ENCODE results near the gene SPATA25. TPM values are rescaled to one million over a fixed set of nuclear protein-coding genes. Genes with fewer than 3 reads are reported as not detected.

SPATA25 gene
- total and polyA plus RNA-seq, 2 experiments from 2014 or later, result 0.41 to 5.6 TPM

DNA sequence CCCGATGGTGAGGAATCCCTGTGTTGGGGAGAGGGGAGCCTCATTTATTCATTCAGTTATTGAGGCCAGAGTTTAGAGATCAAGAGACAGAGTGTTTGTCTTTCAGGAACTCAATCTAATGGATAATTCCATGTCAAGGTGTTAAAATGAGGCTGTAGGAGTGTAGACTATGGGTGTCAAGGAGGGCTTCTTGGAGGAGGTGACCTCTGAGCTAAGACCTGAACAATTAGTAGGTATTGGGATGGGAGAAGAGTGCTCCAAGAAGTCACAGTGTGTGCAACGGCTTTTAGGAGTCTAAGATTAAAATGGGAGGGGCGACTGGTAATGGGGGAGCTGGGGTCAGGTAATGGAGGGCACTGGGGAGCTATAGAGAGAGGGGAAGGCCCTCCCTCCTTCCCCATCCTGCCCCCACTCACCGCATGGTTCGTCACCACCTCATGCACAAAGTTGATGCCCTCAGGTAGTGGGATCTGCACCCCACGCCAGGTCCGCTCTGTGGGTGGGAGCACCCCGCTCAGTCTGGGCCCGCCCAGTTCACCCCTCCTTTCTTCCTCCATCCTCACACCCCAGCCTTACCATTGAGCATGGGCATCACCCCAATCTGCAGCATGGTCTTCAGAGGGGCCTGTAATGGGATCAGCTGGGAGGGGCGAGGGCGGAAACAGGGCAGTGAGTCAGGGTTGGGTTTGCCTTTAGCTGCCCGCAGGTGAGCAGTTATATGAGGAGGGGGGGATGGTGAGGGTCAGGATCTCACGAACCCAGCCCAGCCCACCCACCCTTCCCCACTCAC lies 11.8 kb upstream of the SPATA25 start:
- no peaks in the 10 kb centered on the region for H3K9me2 ChIP-seq (replicated peaks; ENCODE audit: insufficient read depth)
- H2AFZ ChIP-seq, result no peak overlapping the region
- no peak overlapping the region for H3K4me3 ChIP-seq
- H3K27me3 ChIP-seq, result no peaks in the 10 kb centered on the region
- no peak overlapping the region for H3K27ac ChIP-seq
- 93% methylated on average over 12 of the region's 13 CpGs for WGBS (ENCODE audit: low lambda C conversion rate, missing lambda C conversion rate)
- DNase-seq (ENCODE audit: low spot score), result no peak
- H3K36me3 ChIP-seq (replicated peaks; ENCODE audit: insufficient read depth, low read depth), result no peaks in the 10 kb centered on the region
- no peaks in the 10 kb centered on the region for H3K4me1 ChIP-seq (ENCODE audit: insufficient read depth)
- no peaks in the 10 kb centered on the region for H3K9me3 ChIP-seq (ENCODE audit: low read depth)
- H3K79me2 ChIP-seq, result peaks cover under 1% of the 10 kb centered on the region
- no peak overlapping the region for H3K4me2 ChIP-seq
- no peak for TF ChIP-seq CTCF (IDR thresholded peaks at IDR 0.05; ENCODE audit: poor library complexity)
- no peak for TF ChIP-seq EZH2phosphoT487 (IDR thresholded peaks at IDR 0.05; ENCODE audit: low read depth, severe bottlenecking, unreplicated experiment)
- no peak for TF ChIP-seq EZH2 (IDR thresholded peaks at IDR 0.05; ENCODE audit: borderline replicate concordance)
- no peaks in the 10 kb centered on the region for H4K20me1 ChIP-seq (ENCODE audit: insufficient read depth, poor library complexity, severe bottlenecking)

- peaks cover 7% of the 10 kb centered on the region for H3K79me2 ChIP-seq
- H3K36me3 ChIP-seq (replicated peaks; ENCODE audit: insufficient read depth, low read depth), result no peaks in the 10 kb centered on the region
- no peak overlapping the region for H3K4me2 ChIP-seq
- no peak for TF ChIP-seq EZH2 (IDR thresholded peaks at IDR 0.05; ENCODE audit: borderline replicate concordance)
- TF ChIP-seq EZH2phosphoT487 (IDR thresholded peaks at IDR 0.05; ENCODE audit: low read depth, severe bottlenecking, unreplicated experiment), result no peak
- TF ChIP-seq CTCF (IDR thresholded peaks at IDR 0.05; ENCODE audit: poor library complexity), result no peak
- H4K20me1 ChIP-seq (ENCODE audit: insufficient read depth, poor library complexity, severe bottlenecking), result no peaks in the 10 kb centered on the region
- no peak overlapping the region for H3K4me3 ChIP-seq
- H3K27me3 ChIP-seq, result no peaks in the 10 kb centered on the region
- no peak for DNase-seq (ENCODE audit: low spot score)
- no peaks in the 10 kb centered on the region for H3K9me2 ChIP-seq (replicated peaks; ENCODE audit: insufficient read depth)
- H2AFZ ChIP-seq, result no peak overlapping the region
- no peaks in the 10 kb centered on the region for H3K9me3 ChIP-seq (ENCODE audit: low read depth)
- WGBS (ENCODE audit: low lambda C conversion rate, missing lambda C conversion rate), result 93% methylated on average over 12 of the region's 12 CpGs
- no peak overlapping the region for H3K27ac ChIP-seq
- peaks cover 4% of the 10 kb centered on the region for H3K4me1 ChIP-seq (ENCODE audit: insufficient read depth)
Observed at GRCh38 chr20:45898285-45898684, 10.9 kb upstream of the SPATA25 start.

- Histone ChIP-seq H3K36me3 (replicated peaks; ENCODE audit: insufficient read depth, low read depth) (no peaks in the 10 kb centered on the region), H2AFZ (no peak overlapping the region), H3K4me2 (no peak overlapping the region)
Observed at GRCh38 chr20:45897692-45898091, 10.3 kb upstream of the SPATA25 start.

More at GRCh38 chr20:45897692-45898091, 10.3 kb upstream of the SPATA25 start:
- H3K4me1 ChIP-seq (ENCODE audit: insufficient read depth), result peaks cover 8% of the 10 kb centered on the region
- H3K9me2 ChIP-seq (replicated peaks; ENCODE audit: insufficient read depth), result no peaks in the 10 kb centered on the region
- no peaks in the 10 kb centered on the region for H3K27me3 ChIP-seq
- TF ChIP-seq EZH2 (IDR thresholded peaks at IDR 0.05; ENCODE audit: borderline replicate concordance) (no peak), CTCF (IDR thresholded peaks at IDR 0.05; ENCODE audit: poor library complexity) (no peak), EZH2phosphoT487 (IDR thresholded peaks at IDR 0.05; ENCODE audit: low read depth, severe bottlenecking, unreplicated experiment) (no peak)
- no peaks in the 10 kb centered on the region for H3K9me3 ChIP-seq (ENCODE audit: low read depth)
- DNase-seq (ENCODE audit: low spot score), result no peak
- H4K20me1 ChIP-seq (ENCODE audit: insufficient read depth, poor library complexity, severe bottlenecking), result no peaks in the 10 kb centered on the region
- WGBS (ENCODE audit: low lambda C conversion rate, missing lambda C conversion rate), result 95% methylated on average over 7 of the region's 7 CpGs
- peaks cover 11% of the 10 kb centered on the region for H3K79me2 ChIP-seq
- H3K27ac ChIP-seq, result no peak overlapping the region
- no peak overlapping the region for H3K4me3 ChIP-seq
